ENCODE measurements around the gene SLC49A3. TPM values are rescaled to one million over a fixed set of nuclear protein-coding genes. Genes with fewer than 3 reads are reported as not detected.

SLC49A3 gene
- total and polyA plus RNA-seq, 2 of the 8 experiments (the other 6 are each of a cell fraction or from before 2014, with no cell fraction given), result 5.0 to 8.8 TPM

GRCh38 chr4:654503-654845, 34.5 kb downstream of the SLC49A3 start (continued):
- TF ChIP-seq RAD21 (IDR thresholded peaks at IDR 0.05 in 1 of 2, conservative IDR thresholded peaks at IDR 0.05 in 1 of 2; ENCODE audit: low read depth in 2 of 2, low read length in 2 of 2) (no peak), HDAC2 (IDR thresholded peaks at IDR 0.05; ENCODE audit: borderline replicate concordance in 1 of 2, low read depth in 2 of 2, low read length in 2 of 2) (no peak), CBX8 (IDR thresholded peaks at IDR 0.05; ENCODE audit: borderline replicate concordance, low read depth, low read length) (no peak), CTBP2 (IDR thresholded peaks at IDR 0.05; ENCODE audit: borderline replicate concordance, insufficient read depth, insufficient read length, low read length) (no peak), RXRA (IDR thresholded peaks at IDR 0.05; ENCODE audit: insufficient read depth, low read depth, low read length) (no peak), BRCA1 (IDR thresholded peaks at IDR 0.05; ENCODE audit: low read depth, low read length) (no peak), GABPA (IDR thresholded peaks at IDR 0.05; ENCODE audit: borderline replicate concordance, insufficient read depth, low read length) (no peak), SIN3A (conservative IDR thresholded peaks at IDR 0.05 in 1 of 2, IDR thresholded peaks at IDR 0.05 in 1 of 2; ENCODE audit: low read depth in 1 of 2, low read length in 2 of 2) (no peak)

All from H1 (cell line).